CD14-positive monocyte (primary cell): ENCODE results near the gene ALOX12B. TPM values are rescaled to one million over a fixed set of nuclear protein-coding genes. Genes with fewer than 3 reads are reported as not detected.
"Not testable (repeated sequence)": the region's sequence is repeated elsewhere in the genome, so short reads cannot be mapped to it uniquely, and the experiment has no call there.

Experiments used
- DNase-seq, 3 donors: peaks; one replicate each; pipeline ENCODE4 v3.0.0-alpha.2; 2011 to 2022
- H2AFZ ChIP-seq: 2 replicates; pipeline ENCODE4 v1.6.0; 2012; ENCODE audit warnings: mild to moderate bottlenecking, low read depth, low read length, inconsistent platforms; ENCODE audit not compliant: insufficient read depth, poor library complexity, severe bottlenecking
- H3K27ac ChIP-seq, 2 donors: 1 replicate in 1 of 2; 2 replicates in 1 of 2; pipeline ENCODE4 v1.5.1; 2012 to 2013; ENCODE audit warnings: low read length in 2 of 2, control low read depth in 1 of 2, inconsistent platforms in 1 of 2, low read depth in 1 of 2, mild to moderate bottlenecking in 1 of 2
- H3K27me3 ChIP-seq, 2 donors: one replicate each; pipeline versions ENCODE4 v1.6.0 to v1.6.1; 2011 to 2013; ENCODE audit warnings: low read length in 2 of 2; ENCODE audit not compliant: control insufficient read depth in 2 of 2, insufficient read depth in 2 of 2
- H3K36me3 ChIP-seq, 2 donors: replicated peaks in 1 of 2; 1 replicate in 1 of 2; 2 replicates in 1 of 2; pipeline versions ENCODE4 v1.5.1 to v1.6.1; 2012 to 2013; ENCODE audit warnings: low read length in 2 of 2, control low read depth in 1 of 2, inconsistent platforms in 1 of 2, mild to moderate bottlenecking in 1 of 2; ENCODE audit not compliant: insufficient read depth in 2 of 2, control insufficient read depth in 1 of 2
- H3K4me1 ChIP-seq, 2 donors: 1 replicate in 1 of 2; 2 replicates in 1 of 2; pipeline versions ENCODE4 v1.5.1 to v1.6.1; 2012 to 2013; ENCODE audit warnings: low read length in 2 of 2, control low read depth in 1 of 2, inconsistent platforms in 1 of 2, mild to moderate bottlenecking in 1 of 2, moderate library complexity in 1 of 2; ENCODE audit not compliant: insufficient read depth in 2 of 2, control insufficient read depth in 1 of 2
- H3K4me2 ChIP-seq: replicated peaks from 2 replicates; pipeline ENCODE3; 2012; ENCODE audit warnings: low read length, moderate library complexity, mild to moderate bottlenecking; ENCODE audit not compliant: poor library complexity, severe bottlenecking; ENCODE audit errors: extremely low read depth
- H3K4me3 ChIP-seq, 3 experiments: fragments of 200-600 bp in 1 of 3; sonication (generic) in 1 of 3; replicated peaks in 1 of 3; 1 replicate in 2 of 3; 2 replicates in 1 of 3; pipeline ENCODE4 v1.5.1; 2011 to 2013; ENCODE audit warnings: low read length in 3 of 3, mild to moderate bottlenecking in 3 of 3, control low read depth in 2 of 3, low read depth in 2 of 3, inconsistent platforms in 1 of 3, moderate library complexity in 1 of 3
- H3K79me2 ChIP-seq: 2 replicates; pipeline ENCODE4 v1.6.0; 2012; ENCODE audit warnings: mild to moderate bottlenecking, control low read depth, inconsistent platforms, low read length, moderate library complexity; ENCODE audit not compliant: insufficient read depth
- H3K9ac ChIP-seq: 2 replicates; pipeline ENCODE4 v1.6.0; 2017; ENCODE audit warnings: low read length, mild to moderate bottlenecking; ENCODE audit not compliant: insufficient read depth, poor library complexity, severe bottlenecking
- H3K9me3 ChIP-seq, 2 donors: replicated peaks in 1 of 2; 1 replicate in 1 of 2; 2 replicates in 1 of 2; pipeline versions ENCODE4 v1.5.1 to v1.6.1; 2012 to 2013; ENCODE audit warnings: low read length in 2 of 2, control low read depth in 1 of 2; ENCODE audit not compliant: control insufficient read depth in 1 of 2, insufficient read depth in 1 of 2
- H4K20me1 ChIP-seq: 2 replicates; pipeline ENCODE4 v1.6.0; 2012; ENCODE audit warnings: mild to moderate bottlenecking, low read length, control low read depth, moderate library complexity; ENCODE audit not compliant: insufficient read depth
- H3K27ac Mint-ChIP-seq, 7 donors: one replicate each; pipeline ENCODE4 v1.8.0; 2020; ENCODE audit warnings: mild to moderate bottlenecking in 7 of 7, mixed read lengths in 7 of 7, moderate library complexity in 6 of 7, inconsistent platforms in 2 of 7
- H3K27me3 Mint-ChIP-seq, 3 donors: one replicate each; pipeline ENCODE4 v1.8.0; 2021 to 2022; ENCODE audit warnings: low read depth in 3 of 3, mild to moderate bottlenecking in 3 of 3, mixed read lengths in 3 of 3, moderate library complexity in 3 of 3, inconsistent platforms in 1 of 3
- H3K36me3 Mint-ChIP-seq, 2 donors: one replicate each; pipeline ENCODE4 v1.8.0; 2020; ENCODE audit warnings: mixed read lengths in 2 of 2, inconsistent platforms in 1 of 2, mild to moderate bottlenecking in 1 of 2
- H3K4me1 Mint-ChIP-seq: one replicate; pipeline ENCODE4 v1.8.0; 2020; ENCODE audit warnings: mild to moderate bottlenecking, mixed read lengths
- H3K4me3 Mint-ChIP-seq, 2 donors: one replicate each; pipeline ENCODE4 v1.8.0; 2020; ENCODE audit warnings: mild to moderate bottlenecking in 2 of 2, mixed read lengths in 2 of 2, moderate library complexity in 1 of 2
- H3K9me3 Mint-ChIP-seq, 7 donors: one replicate each; pipeline ENCODE4 v1.8.0; 2020 to 2022; ENCODE audit warnings: mixed read lengths in 7 of 7, mild to moderate bottlenecking in 6 of 7, moderate library complexity in 6 of 7, inconsistent platforms in 2 of 7
- CTCF ChIP-seq: fragments of 200-600 bp; IDR thresholded peaks from one replicate; pipeline ENCODE4 v1.8.0; 2022; ENCODE audit warnings: antibody characterized with exemption, mild to moderate bottlenecking
- WGBS: methylation state at CpG from one replicate; pipeline ENCODE4 v1.1.5; 2013; ENCODE audit warnings: missing lambda C conversion rate; ENCODE audit not compliant: insufficient coverage; 5-methylcytosine and 5-hydroxymethylcytosine counted together
- intact Hi-C, 2 donors: fragments of 100-400 bp; cut with micrococcal nuclease; formaldehyde crosslinking; loops; one replicate each; pipeline versions ENCODE4 v1.15.0 to v1.15.1; 2023
- polyA plus RNA-seq, 3 donors: library from polyadenylated mRNA; depleted of rRNA in 1 of 3; unstranded in 2 of 3; stranded (reverse) in 1 of 3; fragments of 300-500 nt in 2 of 3; fragments of >200 nt in 1 of 3; fragmentation: Illumina TruSeq in 2 of 3; gene quantifications; 1 replicate in 2 of 3; 2 replicates in 1 of 3; pipeline ENCODE4 v1.2.3, GENCODE V29; 2012 to 2021

ALOX12B gene
- polyA plus RNA-seq, 3 donors: not detected

DNA sequence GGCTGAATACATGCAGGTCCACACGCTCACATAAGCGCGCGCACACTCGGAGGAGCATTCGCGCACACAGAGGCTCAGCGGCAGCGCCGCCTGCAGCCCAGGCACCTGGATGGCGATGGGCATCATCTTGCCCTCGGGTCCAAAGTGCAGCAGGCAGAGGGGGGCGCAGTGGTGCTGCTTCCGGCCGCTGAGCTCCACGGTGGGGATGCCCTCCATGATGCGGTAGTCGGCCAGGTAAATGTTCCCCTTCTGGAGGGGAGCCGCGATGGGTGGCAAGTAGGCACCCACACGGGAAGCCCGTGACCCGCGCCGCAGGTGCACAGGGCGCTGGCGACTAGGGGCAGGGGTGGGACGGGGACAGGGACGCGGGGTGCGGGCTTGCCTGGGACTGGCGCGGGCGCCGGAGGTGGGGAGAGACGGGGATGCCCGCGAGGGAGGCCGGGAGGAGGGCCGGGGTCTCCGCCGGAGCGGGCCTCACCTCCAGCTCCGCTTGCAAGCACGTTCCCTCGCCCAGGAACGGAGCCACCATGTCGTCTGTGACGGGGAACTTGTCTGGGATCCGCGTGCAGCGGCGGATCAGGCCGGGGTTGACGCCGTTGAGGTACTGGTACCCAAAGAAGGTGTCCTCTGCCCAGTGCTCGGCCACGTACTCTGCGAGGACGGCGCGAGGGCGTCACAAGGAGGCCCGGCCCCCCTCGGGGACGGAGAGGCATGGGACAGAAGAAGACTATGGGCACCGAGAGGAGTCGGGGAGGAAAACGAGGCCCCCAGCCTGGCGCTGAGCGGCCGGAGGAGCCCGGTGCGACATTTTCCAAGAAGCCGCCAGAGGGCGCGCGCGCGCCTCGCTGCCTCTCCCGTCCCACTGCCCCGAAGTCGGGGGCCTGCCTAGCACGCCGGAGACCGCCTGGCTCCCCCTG lies 8.0 kb downstream of the ALOX12B start:
- TF ChIP-seq CTCF: peak; percentile 97
- peak overlapping the region; percentile 23 for H3K9ac ChIP-seq
- no peaks in the 10 kb centered on the region for H3K9me3 ChIP-seq
- under 1% methylated on average over 87 of the region's 87 CpGs for WGBS
- intact Hi-C loops: no loop called here
- no peaks in the 10 kb centered on the region for H3K79me2 ChIP-seq
- peak overlapping the region; percentile 6 to 72 (median 39) for H3K4me3 ChIP-seq
- H4K20me1 ChIP-seq: no peaks in the 10 kb centered on the region
- Mint-ChIP-seq H3K9me3 (peaks cover 0 to 10% (median 2%) of the 10 kb centered on the region in 7 donors), H3K27ac (peak overlapping the region in 1 of 7 donors; percentile 61), H3K4me1 (peaks cover 14% of the 10 kb centered on the region), H3K36me3 (peaks cover 5 to 7% of the 10 kb centered on the region in 2 donors), H3K4me3 (peak overlapping the region; percentile 74 to 89), H3K27me3 (peaks cover 40 to 69% (median 53%) of the 10 kb centered on the region in 3 donors)
- no peaks in the 10 kb centered on the region for H3K36me3 ChIP-seq
- DNase-seq: peak; percentile 50 to 72 (median 62)
- H3K27me3 ChIP-seq: peaks cover 0 to 50% of the 10 kb centered on the region in 2 donors
- peak overlapping the region; percentile 90 for H2AFZ ChIP-seq
- H3K27ac ChIP-seq: no peak overlapping the region
- peaks cover 15 to 17% of the 10 kb centered on the region in 2 donors for H3K4me1 ChIP-seq
- peak overlapping the region; percentile 84 for H3K4me2 ChIP-seq

- H3K27ac ChIP-seq, H3K27ac Mint-ChIP-seq, H3K4me2 ChIP-seq, H3K36me3 ChIP-seq, H2AFZ ChIP-seq, H3K9ac ChIP-seq, H3K79me2 ChIP-seq, DNase-seq, H3K9me3 ChIP-seq, H4K20me1 ChIP-seq, H3K4me3 ChIP-seq, intact Hi-C loops: not testable (repeated sequence)
- Mint-ChIP-seq H3K4me3 (peak overlapping the region in 1 of 2 donors; percentile 67), H3K4me1 (peaks cover 30% of the 10 kb centered on the region), H3K36me3 (peaks cover 5 to 12% of the 10 kb centered on the region in 2 donors), H3K27me3 (peaks cover 52 to 73% (median 64%) of the 10 kb centered on the region in 3 donors), H3K9me3 (peaks cover 0 to 10% (median 4%) of the 10 kb centered on the region in 7 donors)
- WGBS: no CpG with 5 or more reads among the region's 5 CpGs
- peaks cover 5 to 66% of the 10 kb centered on the region in 2 donors for H3K27me3 ChIP-seq
- peaks cover 28 to 33% of the 10 kb centered on the region in 2 donors for H3K4me1 ChIP-seq
Measured at GRCh38 chr17:8077939-8078338, 9.6 kb downstream of the ALOX12B start.
